ENCODE measurements around the gene ZBED1.
"Not testable (repeated sequence)": the region's sequence is repeated elsewhere in the genome, so short reads cannot be mapped to it uniquely, and the experiment has no call there.

Gene ZBED1

DNA sequence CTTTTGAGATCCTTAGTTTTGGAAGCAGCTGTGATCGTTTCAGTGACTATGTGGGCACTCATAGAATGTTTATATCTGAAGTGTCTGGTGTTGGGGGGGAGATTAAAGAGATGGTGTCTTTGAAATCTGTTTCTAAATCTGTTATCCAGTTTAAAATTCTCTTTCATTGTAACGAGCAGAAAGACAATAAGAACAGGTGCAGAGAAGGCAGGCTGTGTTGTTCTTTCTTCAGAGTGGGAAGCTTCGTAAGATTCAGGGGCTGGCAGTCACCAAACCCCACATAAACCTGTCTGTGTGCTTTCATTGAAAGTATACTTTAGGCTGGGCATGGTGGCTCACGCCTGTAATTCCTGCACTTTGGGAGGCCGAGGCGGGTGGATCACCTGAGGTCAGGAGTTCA is 16.3 kb upstream of the ZBED1 start:
- DNase-seq: no peak

DNA sequence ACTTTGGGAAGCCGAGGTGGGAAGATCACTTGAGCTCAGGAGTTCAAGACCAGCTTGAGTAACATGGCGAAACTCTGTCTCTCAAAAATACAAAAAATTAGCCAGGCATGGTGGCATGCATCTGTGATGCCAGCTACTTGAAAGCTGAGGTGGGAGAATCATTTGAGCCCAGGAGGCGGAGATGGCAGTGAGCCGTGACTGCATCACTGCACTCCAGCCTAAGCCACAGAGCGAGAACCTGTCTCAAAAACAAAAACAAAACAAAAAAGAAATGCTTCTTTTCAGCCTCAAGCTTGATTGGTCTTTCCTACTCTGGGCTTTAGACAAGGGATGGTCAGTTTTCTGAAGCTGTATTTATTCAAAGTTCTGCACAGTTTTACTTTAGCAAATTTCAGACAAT is 15.8 kb upstream of the ZBED1 start:
- DNase-seq: no peak

DNA sequence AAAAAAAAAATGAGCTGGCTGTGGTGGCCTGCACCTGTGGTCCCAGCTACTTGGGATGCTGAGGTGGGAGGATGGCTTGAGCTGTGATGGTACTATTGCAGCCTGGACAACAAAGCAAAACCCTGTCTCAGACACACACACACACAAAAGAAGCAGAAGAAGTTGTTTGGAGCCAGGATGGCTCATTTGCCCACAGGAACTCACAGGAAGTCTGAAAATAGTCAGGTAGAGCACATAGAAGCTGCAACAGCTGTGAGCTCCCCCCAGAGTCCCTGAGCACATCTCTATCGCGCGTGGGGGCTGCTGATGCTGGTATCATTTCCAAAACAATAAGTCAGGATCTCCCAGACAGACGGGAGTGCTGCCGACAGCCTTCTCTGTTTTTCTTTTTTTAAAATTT is 13.4 kb upstream of the ZBED1 start:
- DNase-seq: no peak

DNA sequence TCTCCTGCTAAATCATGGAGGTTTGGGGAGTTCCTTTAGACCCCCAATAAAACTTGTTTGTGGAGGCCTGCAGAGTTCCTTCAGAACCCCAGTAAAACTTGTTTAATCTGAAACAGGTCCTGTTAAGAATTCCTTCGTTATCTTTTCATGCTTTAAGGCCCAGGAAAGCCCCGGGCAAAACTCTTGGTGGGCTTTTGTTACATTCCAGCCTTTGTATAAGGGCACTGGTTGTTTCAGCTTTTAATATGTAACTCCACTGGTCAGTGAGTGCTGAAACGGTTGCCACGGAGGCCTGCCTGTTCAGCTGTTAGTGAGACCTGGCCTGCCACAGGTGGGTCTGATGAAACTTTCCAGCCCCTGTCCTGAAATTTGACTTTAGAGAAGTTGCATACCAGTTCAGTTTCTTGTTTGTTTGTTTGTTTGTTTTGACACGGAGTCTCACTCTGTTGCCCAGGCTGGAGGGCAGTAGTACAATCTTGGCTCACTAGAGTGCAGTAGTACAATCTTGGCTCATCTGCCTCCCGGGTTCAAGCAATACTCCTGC is 12.4 kb upstream of the ZBED1 start:
- DNase-seq: no peak

DNA sequence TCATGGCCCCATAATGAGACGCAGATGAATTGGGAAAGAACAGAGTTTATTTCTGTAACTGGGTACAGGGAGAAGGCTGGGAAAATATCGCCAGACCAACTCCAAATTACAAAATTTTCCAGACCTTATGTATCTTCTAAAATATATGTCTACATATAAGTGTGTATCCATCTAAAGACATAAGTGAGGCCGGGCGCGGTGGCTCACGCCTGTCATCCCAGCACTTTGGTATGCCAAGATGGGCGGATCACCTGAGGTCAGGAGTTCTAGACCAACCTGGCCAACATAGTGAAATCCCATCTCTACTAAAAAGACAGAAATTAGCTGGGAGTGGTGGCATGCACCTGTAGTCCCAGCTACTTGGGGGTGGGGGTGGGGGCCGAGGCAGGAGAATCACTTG is 11.7 kb upstream of the ZBED1 start:
- no peak for DNase-seq

DNA sequence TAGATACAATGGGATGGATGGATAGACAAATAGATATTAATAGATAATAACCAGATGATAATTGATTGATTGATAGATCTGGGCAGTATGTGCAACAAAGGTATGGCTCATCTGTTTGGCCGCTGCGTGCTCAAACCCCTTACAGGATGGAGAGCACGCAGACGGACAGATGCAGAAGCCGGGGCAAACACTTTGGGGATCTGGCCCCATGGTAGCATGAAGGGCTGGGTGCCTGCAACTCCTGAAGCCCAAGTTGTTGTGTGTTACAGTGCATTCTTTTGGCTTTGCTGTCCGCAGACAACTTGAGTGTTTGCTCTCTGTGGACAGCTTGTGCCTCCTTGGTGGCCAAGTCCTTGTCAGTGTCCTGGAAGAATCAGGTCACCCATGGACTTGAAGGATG is 10.6 kb upstream of the ZBED1 start:
- DNase-seq: no peak

DNA sequence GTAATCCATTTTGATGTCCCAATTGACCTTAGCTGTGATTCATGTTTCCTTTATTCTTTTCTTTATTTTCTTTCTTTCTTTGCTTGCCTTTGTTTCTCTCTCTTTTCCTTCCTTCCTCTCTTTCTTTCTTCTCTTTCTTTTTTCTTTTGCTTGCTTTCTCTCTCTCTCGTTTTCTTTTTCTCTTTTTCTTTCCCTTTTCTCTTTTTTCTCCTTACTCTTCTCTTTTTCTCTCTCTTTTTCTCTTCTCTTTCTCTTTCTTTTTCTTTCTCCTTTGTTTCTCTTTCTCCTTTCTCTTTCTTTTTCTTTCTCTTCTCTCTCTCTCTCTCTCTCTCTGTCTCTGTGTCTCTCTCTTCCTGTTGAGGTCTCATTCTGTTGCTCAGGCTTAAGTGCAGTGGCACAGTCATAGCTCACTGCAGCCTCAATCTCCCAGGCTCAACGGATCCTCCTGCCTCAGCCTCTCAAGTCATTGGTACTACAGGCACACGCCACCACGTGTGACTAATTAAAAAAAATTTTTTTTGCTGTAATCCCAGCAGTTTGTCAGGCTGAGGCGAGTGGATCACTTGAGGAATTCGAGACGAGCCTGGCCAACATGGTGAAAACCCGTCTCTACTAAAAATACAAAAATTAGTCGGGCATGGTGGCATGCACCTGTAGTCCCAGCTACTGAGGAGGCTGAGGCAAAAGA is 8.0 kb upstream of the ZBED1 start:
- DNase-seq: no peak

DNA sequence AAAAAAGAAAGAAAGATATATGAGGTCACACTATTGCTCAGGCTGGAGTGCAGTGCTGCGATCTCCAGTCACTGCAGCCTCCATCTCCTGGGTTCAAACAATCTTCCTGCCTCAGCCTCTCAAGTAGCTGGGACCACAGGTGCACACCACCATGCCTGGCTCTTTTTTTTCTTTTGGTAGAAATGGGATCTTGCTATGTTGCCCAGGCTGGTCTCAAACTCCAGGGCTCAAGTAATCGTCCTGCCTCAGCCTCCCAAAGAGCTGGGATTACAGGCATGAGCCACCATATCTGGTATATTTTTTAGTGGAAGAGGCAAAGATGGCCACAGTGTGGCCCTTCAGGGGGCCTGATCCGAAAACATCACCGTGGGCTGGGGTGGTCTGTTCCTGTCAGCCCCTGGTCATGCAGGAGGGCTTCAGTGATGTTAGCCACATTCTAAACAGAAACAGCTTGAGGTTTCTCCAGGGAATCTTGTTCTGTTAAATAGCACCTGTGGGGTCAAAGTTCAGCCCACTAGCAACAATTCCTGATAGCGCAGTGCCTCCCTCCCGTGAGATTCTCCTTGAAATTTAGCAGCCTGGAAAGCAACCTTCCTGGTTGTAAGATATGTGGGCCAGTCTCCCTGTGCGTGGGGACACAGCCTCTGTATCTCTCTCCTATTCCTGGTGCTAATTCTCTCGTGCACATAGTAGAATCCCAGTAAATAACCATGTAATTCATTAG is 7.3 kb upstream of the ZBED1 start:
- DNase-seq: no peak

DNA sequence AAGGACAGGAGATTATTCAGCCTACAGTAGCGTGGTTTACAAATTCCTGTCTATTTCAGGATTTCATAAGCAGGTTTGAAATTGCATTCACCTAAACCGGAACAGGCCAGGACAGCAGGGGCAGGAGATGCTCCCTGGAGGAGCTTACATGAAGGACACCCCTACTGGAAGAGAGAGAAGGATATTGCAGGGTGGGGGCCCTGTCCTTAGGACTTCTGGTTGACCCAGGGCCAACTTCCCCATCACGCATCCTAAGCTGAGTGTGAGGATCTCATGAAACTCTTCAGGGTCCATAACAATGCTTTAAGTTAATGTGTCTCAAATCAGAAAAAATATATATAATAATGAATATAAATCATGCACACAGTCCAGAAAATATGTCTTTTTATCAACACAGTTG is 6.4 kb upstream of the ZBED1 start:
- DNase-seq: no peak

DNA sequence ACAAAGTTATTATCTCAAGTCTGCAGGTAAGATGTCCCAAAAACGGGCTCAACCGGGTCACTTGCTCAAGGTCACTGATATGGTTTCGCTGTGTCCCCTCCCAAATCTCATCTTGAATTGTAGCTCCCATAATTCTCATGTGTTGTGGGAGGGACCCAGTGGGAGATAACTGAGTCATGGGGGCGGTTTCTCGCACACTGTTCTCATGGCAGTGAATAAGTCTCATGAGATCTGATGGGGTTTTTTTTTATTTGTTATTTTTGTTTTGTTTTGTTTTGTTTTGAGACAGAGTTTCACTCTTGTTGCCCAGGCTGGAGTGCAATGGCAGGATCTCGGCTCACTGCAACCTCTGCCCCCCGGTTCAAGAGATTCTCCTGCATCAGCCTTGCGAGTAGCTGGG is 4.6 kb upstream of the ZBED1 start:
- DNase-seq: not testable (repeated sequence)

DNA sequence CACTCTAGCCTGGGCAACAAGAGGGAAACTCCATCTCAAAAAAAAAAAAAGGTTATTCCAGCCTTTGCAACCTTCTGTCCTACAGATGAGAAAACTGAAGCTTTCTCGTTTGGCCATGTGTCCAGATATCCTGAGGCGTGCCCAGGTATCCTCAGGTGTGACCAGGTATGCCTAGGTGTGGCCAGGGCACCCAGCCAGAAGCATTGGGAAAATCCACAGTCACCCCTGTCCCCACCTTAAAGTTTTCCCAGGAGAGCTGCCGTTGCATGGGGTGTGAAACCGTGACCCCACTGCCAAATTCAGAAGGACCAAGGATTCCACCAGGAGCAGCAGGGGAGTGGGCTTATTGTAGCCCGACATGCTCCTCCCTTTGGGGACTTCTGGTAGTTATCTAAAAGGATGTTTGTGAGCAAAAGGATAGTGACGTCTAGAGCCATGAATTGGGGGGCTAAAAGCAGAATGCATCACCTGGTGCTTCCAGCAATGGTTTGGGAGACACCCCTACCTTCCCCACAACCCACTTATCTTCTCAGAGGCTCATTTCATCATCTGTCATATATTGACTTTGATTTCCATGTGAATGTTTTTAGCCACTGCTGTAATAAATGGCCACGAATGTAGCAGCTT is 4.0 kb upstream of the ZBED1 start:
- no peak for DNase-seq

DNA sequence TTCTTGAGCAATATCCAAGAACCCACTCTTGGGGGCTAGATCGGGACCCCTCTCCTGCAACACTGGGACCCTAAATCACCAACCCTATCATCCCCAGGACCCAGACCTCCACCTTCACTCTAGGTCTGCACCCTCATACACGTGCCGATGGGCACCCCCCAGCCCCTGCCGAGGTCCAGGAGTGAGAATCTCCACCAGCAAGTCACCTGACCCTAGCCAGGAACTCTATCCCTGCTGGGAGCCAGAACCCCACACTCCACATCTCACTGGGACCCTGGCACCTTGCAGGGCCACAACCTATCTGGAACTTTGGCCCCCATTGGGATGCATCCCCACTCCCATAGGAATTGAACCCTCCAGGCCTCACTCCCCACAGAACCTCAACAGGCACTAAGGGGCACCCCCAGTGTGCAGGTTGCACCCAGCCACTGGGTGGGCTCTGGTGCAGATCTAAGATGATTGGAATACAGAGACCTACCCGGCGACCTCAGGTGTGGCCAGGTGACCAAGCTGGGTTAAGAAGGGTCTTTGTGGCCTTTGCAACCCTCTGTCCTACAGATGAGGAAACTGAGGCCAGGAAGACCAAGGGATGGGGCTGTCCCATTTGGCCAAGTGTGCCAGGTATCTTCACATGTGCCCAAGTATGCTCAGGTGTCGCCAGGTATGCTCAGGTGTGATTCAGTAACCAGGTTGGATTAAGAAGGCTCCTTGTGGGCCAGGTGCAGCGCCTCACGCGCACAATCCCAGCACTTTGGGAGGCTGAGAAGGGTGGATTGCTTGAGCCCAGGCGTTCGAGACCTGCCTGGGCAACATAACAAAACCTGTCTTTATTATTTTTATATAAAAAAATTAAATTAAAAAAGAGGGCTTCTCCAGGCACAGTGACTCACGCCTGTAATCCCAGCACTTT is 3.1 kb upstream of the ZBED1 start:
- DNase-seq: no peak

DNA sequence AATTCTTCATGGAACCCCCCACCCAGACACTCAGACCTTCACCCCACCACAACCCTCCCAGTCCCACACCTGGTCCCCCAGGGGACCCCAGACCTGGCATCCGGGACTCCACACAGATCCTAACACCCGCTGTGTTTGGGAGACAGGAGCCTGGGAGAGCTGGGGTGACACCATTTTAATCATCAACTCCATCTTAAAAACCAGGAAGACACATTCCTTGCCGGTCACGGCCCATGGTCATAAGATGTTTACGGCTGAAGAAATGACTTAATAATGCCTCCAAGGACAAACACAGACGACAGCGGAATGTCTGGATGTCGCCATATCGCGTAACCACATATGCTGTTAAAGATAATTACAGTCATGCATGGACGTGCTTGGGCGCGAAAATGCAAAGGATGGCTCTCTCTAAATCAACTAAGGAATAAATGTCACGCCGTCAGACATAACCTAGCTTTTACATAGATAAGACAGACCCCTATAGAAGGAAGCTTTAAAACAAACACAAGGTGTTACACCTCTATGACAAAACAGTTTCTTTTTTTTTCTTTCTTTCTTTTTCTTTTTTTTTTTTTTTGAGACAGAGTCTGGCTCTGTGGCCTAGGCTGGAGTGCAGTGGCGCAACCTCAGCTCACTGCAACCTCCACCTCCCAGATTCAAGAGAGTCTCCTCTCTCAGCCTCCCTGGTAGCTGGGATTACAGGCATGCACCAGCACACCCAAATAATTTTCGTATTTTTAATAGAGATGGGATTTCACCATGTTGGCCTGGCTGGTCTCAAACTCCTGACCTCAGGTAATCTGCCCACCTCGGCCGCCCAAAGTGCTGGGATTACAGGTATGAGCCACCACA is 2.1 kb upstream of the ZBED1 start:
- DNase-seq: no peak

DNA sequence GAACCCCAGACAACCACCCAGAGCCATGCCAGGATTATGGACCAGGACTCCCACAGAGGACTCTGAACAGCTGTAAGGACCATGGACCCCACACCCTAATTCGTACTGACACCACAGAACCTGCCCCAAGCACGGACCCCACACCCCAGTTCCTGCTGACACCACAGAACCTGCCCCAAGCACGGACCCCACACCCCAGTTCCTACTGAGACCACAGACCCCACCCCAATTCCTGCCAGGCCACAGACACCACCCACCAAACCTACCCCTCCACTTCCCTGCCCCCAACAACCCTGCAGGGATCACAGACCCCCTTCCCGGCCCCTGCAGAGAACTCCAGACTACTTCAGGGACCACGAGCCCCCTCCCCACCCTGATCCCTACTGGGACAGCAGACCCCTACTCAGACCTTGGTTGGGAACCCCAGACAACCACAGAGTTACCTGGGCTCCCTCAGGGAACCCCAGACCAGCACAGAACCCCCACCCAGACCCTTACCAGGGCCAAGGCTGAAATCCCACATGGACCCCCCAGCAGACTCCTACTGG is 1.4 kb upstream of the ZBED1 start:
- DNase-seq: no peak

DNA sequence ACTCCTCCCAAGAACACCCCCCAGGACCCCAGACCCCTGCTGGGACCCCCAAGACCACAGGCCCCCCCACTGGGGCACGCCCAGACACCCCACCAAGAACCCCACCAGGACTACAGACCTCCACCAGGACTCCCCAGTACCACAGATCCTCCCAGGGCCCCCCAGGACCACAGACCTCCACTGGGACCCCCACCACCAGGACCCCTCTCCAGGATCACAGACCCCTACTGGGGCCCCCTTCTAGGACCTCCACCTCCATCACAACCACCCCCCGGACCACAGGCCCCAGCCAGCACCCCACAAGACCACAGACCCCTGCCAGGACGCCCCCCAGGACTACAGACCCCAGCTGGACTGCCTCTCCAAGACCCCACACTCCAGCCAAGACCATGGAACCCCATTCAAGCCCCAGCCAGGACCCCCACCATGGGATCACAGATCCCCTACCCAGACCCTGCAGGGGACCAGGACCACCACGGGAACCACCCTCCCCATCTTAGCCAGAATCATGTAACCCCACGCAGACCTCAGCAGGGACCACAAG is 855 bp upstream of the ZBED1 start:
- DNase-seq: no peak

DNA sequence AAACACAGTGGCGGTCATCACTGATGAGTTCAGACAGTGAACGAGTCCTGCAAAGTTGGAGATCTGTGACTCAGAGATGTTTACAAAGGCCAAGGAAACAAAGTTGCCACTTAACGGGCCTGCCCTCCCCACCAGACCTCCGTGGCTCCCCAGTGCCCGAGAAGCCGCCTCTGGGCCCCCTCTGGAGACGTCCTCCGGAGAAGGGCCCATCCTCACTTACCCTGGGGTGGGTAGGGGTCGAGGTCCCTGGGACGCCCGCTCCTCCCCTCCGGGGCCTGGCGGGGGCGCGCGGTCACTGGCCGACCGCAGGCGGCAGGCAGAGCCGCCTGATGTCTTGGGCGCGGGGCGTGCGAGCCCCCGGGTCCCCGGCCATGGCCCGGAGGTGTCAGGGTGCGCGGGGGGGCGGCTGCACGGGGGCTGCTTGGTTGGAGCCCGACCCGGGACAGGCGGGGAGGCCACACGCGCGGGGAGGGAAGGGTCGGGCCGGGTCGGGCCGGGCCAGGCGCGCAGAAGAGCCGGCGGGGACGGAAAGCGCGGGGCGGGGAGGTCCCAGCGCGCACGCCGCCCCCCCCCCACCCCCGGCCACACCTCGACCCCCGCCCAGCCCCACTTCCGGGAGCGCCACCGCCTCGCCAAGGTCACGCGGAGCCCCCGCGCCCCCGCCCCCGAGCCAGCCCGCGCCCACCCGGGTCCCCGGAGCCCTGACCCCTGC is 529 bp downstream of the ZBED1 start:
- peak; percentile 3 for DNase-seq

DNA sequence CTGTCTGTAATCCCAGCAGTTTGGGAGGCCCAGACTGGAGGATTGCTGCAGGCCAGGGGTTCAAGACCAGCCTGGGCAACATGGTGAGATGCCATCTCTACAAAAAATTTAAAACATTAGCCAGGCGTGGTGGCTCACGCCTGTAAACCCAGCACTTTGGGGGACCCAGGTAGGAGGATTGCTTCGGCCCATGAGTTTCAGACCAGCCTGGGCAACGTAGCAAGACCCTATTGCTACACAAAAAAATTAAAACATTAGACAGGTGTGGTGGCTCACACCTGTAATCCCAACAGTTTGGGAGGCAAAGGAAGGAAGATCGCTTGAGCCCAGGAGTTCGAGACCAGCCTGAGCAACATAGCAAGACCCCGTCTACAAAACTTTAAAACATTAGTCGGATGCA is 1.3 kb downstream of the ZBED1 start:
- DNase-seq: no peak

DNA sequence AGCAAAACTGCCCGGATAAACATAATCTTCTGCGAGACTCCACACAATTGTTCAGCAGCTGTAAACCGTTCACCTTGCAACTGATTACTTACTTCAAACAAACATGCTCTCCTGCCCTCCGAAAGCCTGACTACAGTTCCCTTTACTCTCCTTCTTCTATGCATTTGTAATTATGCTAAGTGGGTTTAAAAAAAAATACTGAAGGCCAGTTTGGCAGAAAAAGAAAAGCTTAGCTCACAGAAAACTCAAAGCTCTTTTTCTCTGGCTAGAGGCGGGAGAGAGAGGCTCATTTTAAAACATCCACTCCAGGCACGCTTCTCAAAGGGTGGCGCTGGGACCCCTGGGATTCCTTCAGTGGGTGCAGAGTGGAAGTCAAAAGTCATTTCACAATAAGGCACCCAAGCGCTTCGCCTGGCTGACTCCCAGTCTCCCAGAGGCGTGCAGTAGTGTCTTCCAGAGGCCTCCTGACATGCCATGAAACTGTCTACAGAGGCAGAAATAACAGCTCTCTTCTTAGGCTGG is 1.9 kb downstream of the ZBED1 start:
- no peak for DNase-seq

DNA sequence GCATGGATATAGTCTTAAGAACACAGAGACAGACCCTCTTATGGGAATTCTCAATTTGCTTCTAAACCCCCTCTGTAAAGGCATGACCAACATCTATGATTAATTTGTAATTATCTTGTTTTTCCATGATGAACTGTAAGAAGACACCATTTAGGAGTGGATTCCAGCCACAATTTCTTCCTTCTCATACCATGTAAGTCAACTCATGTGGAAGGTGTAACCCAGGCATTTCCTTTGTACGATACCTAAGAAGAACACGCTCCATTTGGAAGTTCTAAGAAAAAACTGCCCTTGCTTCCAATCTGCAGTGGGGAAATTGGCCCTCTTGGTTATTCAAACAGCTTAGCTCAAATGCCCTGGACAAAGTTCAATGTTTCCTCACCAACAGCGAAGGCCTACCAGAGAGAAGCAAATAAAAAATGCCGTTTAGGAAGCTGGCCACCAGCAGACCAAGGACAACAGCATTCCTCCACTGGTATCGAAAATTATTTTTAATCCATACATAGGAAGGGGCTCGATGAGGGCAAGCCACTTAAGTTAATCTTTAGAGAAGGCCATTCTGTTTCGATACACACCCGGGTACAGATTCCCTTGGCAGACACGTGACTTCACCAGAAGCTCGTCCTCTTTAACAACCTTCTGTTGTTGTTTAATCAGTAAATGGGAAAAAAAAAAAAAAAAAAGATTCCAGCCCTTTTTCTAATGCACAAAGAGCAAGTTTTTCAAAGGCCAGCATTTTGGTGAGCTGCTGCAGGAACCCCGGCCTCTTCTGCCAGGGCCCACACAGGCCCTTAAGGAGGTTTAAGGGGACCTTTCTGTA is 2.6 kb downstream of the ZBED1 start:
- DNase-seq: no peak
